Naive thymus-derived CD4-positive, alpha-beta T cell (primary cell): Measurements from ENCODE around the gene ERVK3-1. TPM values are rescaled to one million over a fixed set of nuclear protein-coding genes. Genes with fewer than 3 reads are reported as not detected.

ENCODE experiments used
- ATAC-seq: fragments of 150-1000 bp; cut with Tn5 transposase; 2 replicates; pipeline ENCODE4 v1.10.0; 2021; ENCODE audit warnings: mild to moderate bottlenecking, moderate library complexity
- CTCF ChIA-PET: fragments of 350-600 bp; sonication (Branson Sonifier 250); formaldehyde crosslinking; loops from one replicate; lab custom pipeline; 2021; ENCODE audit warnings: antibody characterized with exemption; lab: Charles Lee
- POLR2A ChIA-PET: fragments of 350-600 bp; sonication (Branson Sonifier 250); formaldehyde crosslinking; loops from one replicate; lab custom pipeline; 2021; ENCODE audit warnings: antibody characterized with exemption, inconsistent platforms; lab: Charles Lee
- DNase-seq, 9 donors: peaks; one replicate each; pipeline versions ENCODE4 v3.0.0 to v3.0.0-alpha.2; 2020 to 2022; ENCODE audit warnings: mixed read lengths in 1 of 9
- H3K27ac ChIP-seq: one replicate; pipeline ENCODE4 v1.7.0; 2013; ENCODE audit warnings: mild to moderate bottlenecking, low read depth, low read length, moderate library complexity
- H3K27me3 ChIP-seq, 2 donors: one replicate each; pipeline ENCODE4 v1.7.0; 2013; ENCODE audit warnings: low read length in 2 of 2, mild to moderate bottlenecking in 2 of 2, moderate library complexity in 2 of 2; ENCODE audit not compliant: control insufficient read depth in 2 of 2, insufficient read depth in 2 of 2
- H3K36me3 ChIP-seq, 3 experiments: 1 replicate in 2 of 3; 2 replicates in 1 of 3; pipeline ENCODE4 v1.7.0; 2013; ENCODE audit warnings: low read length in 3 of 3, mild to moderate bottlenecking in 3 of 3, moderate library complexity in 1 of 3; ENCODE audit not compliant: insufficient read depth in 3 of 3, control insufficient read depth in 2 of 3
- H3K4me1 ChIP-seq, 2 donors: one replicate each; pipeline ENCODE4 v1.7.0; 2013; ENCODE audit warnings: low read length in 2 of 2, mild to moderate bottlenecking in 2 of 2, moderate library complexity in 1 of 2; ENCODE audit not compliant: control insufficient read depth in 2 of 2, insufficient read depth in 2 of 2
- H3K4me3 ChIP-seq: 2 replicates; pipeline ENCODE4 v1.7.0; 2013; ENCODE audit warnings: mild to moderate bottlenecking, low read length
- H3K9me3 ChIP-seq, 3 experiments: 1 replicate in 2 of 3; 2 replicates in 1 of 3; pipeline ENCODE4 v1.7.0; 2013; ENCODE audit warnings: low read length in 3 of 3; ENCODE audit not compliant: control insufficient read depth in 2 of 3
- H3K27ac Mint-ChIP-seq, 9 donors: one replicate each; pipeline ENCODE4 v1.8.0; 2020 to 2022; ENCODE audit warnings: mixed read lengths in 9 of 9, mild to moderate bottlenecking in 8 of 9, moderate library complexity in 5 of 9, inconsistent platforms in 2 of 9
- H3K27me3 Mint-ChIP-seq, 5 donors: one replicate each; pipeline ENCODE4 v1.8.0; 2021 to 2022; ENCODE audit warnings: mixed read lengths in 5 of 5, mild to moderate bottlenecking in 1 of 5
- H3K36me3 Mint-ChIP-seq, 5 donors: one replicate each; pipeline ENCODE4 v1.8.0; 2020 to 2022; ENCODE audit warnings: mixed read lengths in 5 of 5, mild to moderate bottlenecking in 3 of 5, inconsistent platforms in 1 of 5
- H3K4me1 Mint-ChIP-seq, 7 donors: one replicate each; pipeline ENCODE4 v1.8.0; 2020 to 2022; ENCODE audit warnings: mixed read lengths in 7 of 7, mild to moderate bottlenecking in 3 of 7, inconsistent platforms in 1 of 7
- H3K4me3 Mint-ChIP-seq, 10 donors: one replicate each; pipeline ENCODE4 v1.8.0; 2020 to 2022; ENCODE audit warnings: mild to moderate bottlenecking in 10 of 10, mixed read lengths in 10 of 10, moderate library complexity in 6 of 10, inconsistent platforms in 2 of 10
- H3K9me3 Mint-ChIP-seq, 11 donors: one replicate each; pipeline ENCODE4 v1.8.0; 2020 to 2022; ENCODE audit warnings: mixed read lengths in 11 of 11, mild to moderate bottlenecking in 4 of 11, inconsistent platforms in 1 of 11, moderate library complexity in 1 of 11
- intact Hi-C, 2 donors: fragments of 100-400 bp; cut with micrococcal nuclease; formaldehyde crosslinking; loops; one replicate each; pipeline ENCODE4 v1.15.1; 2023
- polyA plus RNA-seq, 2 donors: library from polyadenylated mRNA; unstranded; fragments of 300-500 nt; fragmentation: Illumina TruSeq; gene quantifications; one replicate each; pipeline ENCODE4 v1.2.3, GENCODE V29; 2021
- total RNA-seq, 6 experiments: library from RNA in 5 of 6; stranded (reverse) in 5 of 6; gene quantifications; 1 replicate in 5 of 6; 2 replicates in 1 of 6; pipeline ENCODE4 v1.2.3 and lab custom pipeline; 2021 to 2026

The ERVK3-1 gene
- total and polyA plus RNA-seq, 7 experiments from 2014 or later, result 59.7 to 122 (median 68.2) TPM

DNA sequence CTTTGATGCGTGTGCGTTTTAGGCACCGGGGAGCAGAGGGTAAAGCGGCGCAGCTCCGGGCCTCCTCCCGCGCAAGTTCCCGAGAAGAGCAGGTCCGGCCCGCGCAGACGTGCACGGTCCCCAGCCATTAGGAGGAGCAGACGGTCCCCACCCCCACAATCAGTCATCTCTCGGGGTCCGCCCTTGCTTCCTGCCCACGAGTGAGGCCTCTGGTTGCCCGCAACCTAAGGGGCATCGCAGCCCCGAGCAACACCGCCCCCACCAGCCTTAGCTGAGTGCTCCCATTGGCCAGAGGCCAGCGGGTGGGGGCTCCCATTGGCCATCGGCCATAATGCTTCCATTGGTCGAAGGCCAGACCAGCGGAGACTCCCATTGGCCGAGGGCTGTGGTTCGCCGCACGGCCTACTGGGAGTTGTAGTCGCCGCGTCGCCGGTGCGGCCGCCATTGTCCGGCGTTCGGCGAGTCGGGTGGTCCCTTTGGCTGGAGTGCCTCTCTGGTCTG, 26.6 kb upstream of the ERVK3-1 start, which contains the start of gene ZNF8:
Gene ZNF8, plus strand, starts transcription at position 415 of the 501 bp plus-strand sequence. CDS start 127 bp downstream, outside the sequence.
- Histone ChIP-seq H3K36me3 (peaks cover 0 to 38% (median 0%) of the 10 kb centered on the region in 3 experiments), H3K4me1 (peaks cover 12 to 15% of the 10 kb centered on the region in 2 donors), H3K4me3 (peak within 1 kb of the TSS; percentile 93), H3K27me3 (no peaks in the 10 kb centered on the region), H3K27ac (peak within 1 kb of the TSS; percentile 80), H3K9me3 (peaks cover 0 to 20% (median 0%) of the 10 kb centered on the region in 3 experiments)
- POLR2A ChIA-PET, result interaction anchor here (0.6 to 1.5 kb wide), 10 partner anchors 9 to 130 kb away, joined by 3 to 21 read pairs (median 4); partner anchors contain the start of genes ERVK3-1, ZNF274, ZNF497 and ZNF584
- H3K27ac Mint-ChIP-seq, result peak within 1 kb of the TSS; percentile 88 to 97 (median 96)
- CTCF ChIA-PET, result no interaction called here
- peaks cover 8 to 69% (median 47%) of the 10 kb centered on the region in 5 donors for H3K36me3 Mint-ChIP-seq
- H3K4me1 Mint-ChIP-seq, result peaks cover 28 to 63% (median 43%) of the 10 kb centered on the region in 7 donors
- peak; percentile 99 for ATAC-seq
- peak within 1 kb of the TSS; percentile 89 to 99 (median 95) for H3K4me3 Mint-ChIP-seq
- DNase-seq, result peak; percentile 84 to 96 (median 93)
- H3K9me3 Mint-ChIP-seq, result peaks cover 0 to 28% (median 14%) of the 10 kb centered on the region in 11 donors
- intact Hi-C loops, result loop anchor here (1.0 to 5.0 kb wide), 22 partner anchors 27 to 915 kb away; partner anchors contain the start of genes ERVK3-1 (in 2 of the 2), ZNF132 (in 2 of the 2), ZNF274 (in 2 of the 2) and ZNF497 (in 2 of the 2)
- no peaks in the 10 kb centered on the region for H3K27me3 Mint-ChIP-seq

DNA sequence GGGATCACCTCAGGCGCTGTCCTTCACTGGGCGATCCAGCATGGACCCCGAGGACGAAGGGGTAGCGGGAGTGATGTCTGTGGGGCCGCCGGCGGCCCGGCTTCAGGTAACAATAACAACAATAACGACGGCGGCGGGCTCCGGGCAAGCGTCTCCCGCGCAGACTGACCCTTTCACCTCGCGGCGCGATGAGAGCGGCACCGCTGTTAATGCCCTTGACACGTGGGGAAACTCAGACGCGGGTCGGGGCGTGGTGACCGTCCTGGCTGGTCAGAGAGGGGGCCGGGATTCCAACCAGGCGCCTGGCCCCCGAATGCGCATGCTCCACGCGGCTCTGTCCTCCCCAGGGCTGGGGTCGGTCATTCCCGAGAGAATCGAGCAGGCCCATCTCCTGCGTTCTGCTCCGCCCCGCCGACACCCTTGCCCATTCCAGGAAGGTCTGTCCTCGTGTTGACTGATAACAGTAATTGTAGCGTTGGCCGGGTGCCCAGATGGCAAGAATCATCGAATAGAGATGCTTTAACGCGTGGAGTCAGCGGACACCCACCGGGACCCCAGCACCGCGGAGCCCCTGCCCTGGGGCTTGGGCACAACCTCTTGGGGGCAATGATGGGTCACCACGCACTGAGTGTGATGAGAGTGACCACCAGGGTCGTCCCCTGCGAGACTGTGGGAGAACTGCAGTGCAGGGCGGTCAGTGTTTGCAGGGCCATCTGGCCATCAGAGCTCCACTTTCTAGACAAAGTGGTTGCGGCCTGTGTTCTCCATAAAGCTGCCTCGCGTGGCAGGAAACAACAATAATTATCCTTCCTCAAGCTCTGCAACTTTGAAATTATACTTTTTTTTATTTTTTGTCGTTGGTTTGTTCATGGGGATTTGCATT, 25.9 kb upstream of the ERVK3-1 start:
- Mint-ChIP-seq H3K4me3 (peak overlapping the region; percentile 89 to 99 (median 95)), H3K4me1 (peaks cover 28 to 63% (median 43%) of the 10 kb centered on the region in 7 donors), H3K9me3 (peaks cover 0 to 25% (median 11%) of the 10 kb centered on the region in 11 donors), H3K27ac (peak overlapping the region; percentile 88 to 97 (median 96)), H3K27me3 (no peaks in the 10 kb centered on the region), H3K36me3 (peaks cover 8 to 70% (median 47%) of the 10 kb centered on the region in 5 donors)
- DNase-seq, result peak in 7 of 9 donors; percentile 7 to 58 (median 14)
- ChIA-PET CTCF (interaction anchor here (0.6 to 1.6 kb wide), 2 partner anchors 77 to 85 kb away, joined by 3 to 4 read pairs; no protein-coding TSS in a partner anchor), POLR2A (interaction anchor here (0.6 to 1.5 kb wide), 12 partner anchors 9 to 276 kb away, joined by 3 to 21 read pairs (median 4); partner anchors contain the start of genes ERVK3-1, ZNF274, ZNF497 and ZNF584)
- H3K27ac ChIP-seq, result peak overlapping the region; percentile 80
- intact Hi-C loops, result loop anchor here (2.0 to 5.0 kb wide), 5 partner anchors 52 to 802 kb away; partner anchors contain the start of genes ZNF417 (in 1 of the 2), ZNF544 (in 1 of the 2), ZNF584 (in 1 of the 2) and ZNF772 (in 1 of the 2)
- no peaks in the 10 kb centered on the region for H3K27me3 ChIP-seq
- peaks cover 0 to 15% (median 0%) of the 10 kb centered on the region in 3 experiments for H3K9me3 ChIP-seq
- H3K4me3 ChIP-seq, result peak overlapping the region; percentile 93
- peaks cover 0 to 35% (median 0%) of the 10 kb centered on the region in 3 experiments for H3K36me3 ChIP-seq
- ATAC-seq, result no peak
- peaks cover 12 to 15% of the 10 kb centered on the region in 2 donors for H3K4me1 ChIP-seq

DNA sequence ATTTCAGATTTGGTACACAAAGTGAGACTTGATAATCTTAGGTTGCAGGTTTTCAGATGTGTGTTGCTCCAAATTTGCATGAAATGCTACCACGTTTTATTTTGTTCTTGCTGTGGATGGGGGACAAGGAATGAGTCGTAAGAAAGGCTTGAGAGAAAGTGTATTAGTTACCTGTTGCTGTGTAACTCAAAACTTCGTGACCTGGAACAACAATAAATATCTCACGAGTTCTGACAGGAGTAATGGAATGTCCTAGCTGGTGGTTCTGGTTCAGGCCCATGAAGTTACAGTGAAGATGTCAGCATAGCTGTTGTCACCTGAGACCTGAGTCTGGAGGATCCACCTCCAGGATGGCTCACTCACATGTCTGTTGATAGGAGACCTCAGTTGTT, 25.3 kb upstream of the ERVK3-1 start:
- H3K4me3 ChIP-seq, result peak overlapping the region; percentile 93
- peaks cover 12 to 15% of the 10 kb centered on the region in 2 donors for H3K4me1 ChIP-seq
- no peaks in the 10 kb centered on the region for H3K27me3 Mint-ChIP-seq
- peaks cover 0 to 22% (median 9%) of the 10 kb centered on the region in 11 donors for H3K9me3 Mint-ChIP-seq
- DNase-seq (no peak), ATAC-seq (no peak)
- peaks cover 28 to 65% (median 43%) of the 10 kb centered on the region in 7 donors for H3K4me1 Mint-ChIP-seq
- H3K27me3 ChIP-seq, result no peaks in the 10 kb centered on the region
- peaks cover 8 to 69% (median 43%) of the 10 kb centered on the region in 5 donors for H3K36me3 Mint-ChIP-seq
- peak overlapping the region; percentile 88 to 97 (median 96) for H3K27ac Mint-ChIP-seq
- POLR2A ChIA-PET, result interaction anchor here (0.6 to 1.2 kb wide), 5 partner anchors 25 to 277 kb away, joined by 3 to 5 read pairs (median 3); partner anchors contain the start of genes ERVK3-1, ZNF274 and ZNF606
- H3K27ac ChIP-seq, result peak overlapping the region; percentile 80
- H3K36me3 ChIP-seq, result peaks cover 0 to 31% (median 0%) of the 10 kb centered on the region in 3 experiments
- peak overlapping the region; percentile 89 to 99 (median 95) for H3K4me3 Mint-ChIP-seq
- CTCF ChIA-PET, result interaction anchor here (0.6 to 1.6 kb wide), 2 partner anchors 77 to 84 kb away, joined by 3 to 4 read pairs; no protein-coding TSS in a partner anchor
- intact Hi-C loops, result loop anchor here (2.0 to 5.0 kb wide), 5 partner anchors 53 to 803 kb away; partner anchors contain the start of genes ZNF417 (in 1 of the 2), ZNF544 (in 1 of the 2), ZNF584 (in 1 of the 2) and ZNF772 (in 1 of the 2)
- H3K9me3 ChIP-seq, result peaks cover 0 to 8% (median 0%) of the 10 kb centered on the region in 3 experiments

DNA sequence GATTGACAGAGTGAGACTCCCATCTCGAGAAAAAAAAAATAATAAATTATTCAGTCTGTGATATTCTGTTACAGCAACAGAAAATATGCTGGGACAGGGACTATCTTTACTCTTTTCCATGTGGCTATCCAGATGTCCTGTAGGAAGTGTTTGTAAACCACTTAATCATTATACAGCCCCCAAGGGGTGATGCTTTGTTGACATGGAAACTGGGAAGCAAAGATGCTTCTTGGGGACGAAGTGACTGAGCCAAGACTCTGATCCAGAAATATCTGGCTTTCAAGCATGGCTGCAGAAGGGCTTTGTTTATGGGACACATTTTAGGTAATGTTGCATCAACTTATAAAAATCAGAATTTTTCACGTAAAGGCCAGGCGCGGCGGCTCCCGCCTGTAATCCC, 21.0 kb upstream of the ERVK3-1 start:
- Mint-ChIP-seq H3K4me1 (peaks cover 18 to 40% (median 28%) of the 10 kb centered on the region in 7 donors), H3K27me3 (no peaks in the 10 kb centered on the region), H3K9me3 (peaks cover 0 to 27% (median 3%) of the 10 kb centered on the region in 11 donors), H3K36me3 (peaks cover 13 to 85% (median 57%) of the 10 kb centered on the region in 5 donors), H3K4me3 (no peak overlapping the region), H3K27ac (no peak overlapping the region)
- POLR2A ChIA-PET, result no interaction called here
- Histone ChIP-seq H3K36me3 (peaks cover 11 to 48% (median 21%) of the 10 kb centered on the region in 3 experiments), H3K9me3 (no peaks in the 10 kb centered on the region), H3K27me3 (no peaks in the 10 kb centered on the region), H3K27ac (no peak overlapping the region), H3K4me1 (peaks cover 12 to 15% of the 10 kb centered on the region in 2 donors), H3K4me3 (no peak overlapping the region)
- intact Hi-C loops, result no loop called here
- ATAC-seq, result no peak
- CTCF ChIA-PET, result no interaction called here
- no peak for DNase-seq

DNA sequence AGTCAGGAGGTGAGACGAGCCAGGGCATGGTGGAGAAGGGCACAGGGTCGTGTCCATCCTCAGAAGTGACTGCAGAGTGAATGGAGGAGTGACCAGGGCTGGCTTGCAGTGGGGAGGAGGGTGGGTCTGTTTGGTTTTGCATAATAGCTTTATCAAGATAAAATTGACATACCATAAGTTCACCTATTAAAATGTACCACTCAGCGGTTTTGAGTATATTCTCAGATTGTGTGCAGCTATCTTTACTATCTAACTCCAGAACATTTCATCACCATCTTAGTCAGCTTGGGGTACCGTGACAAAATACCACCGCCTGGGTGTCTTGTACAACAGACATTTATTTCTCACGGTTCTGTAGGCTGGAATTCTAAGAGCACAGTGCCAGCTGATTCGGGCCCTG, 13.2 kb upstream of the ERVK3-1 start:
- ChIA-PET CTCF (no interaction called here), POLR2A (no interaction called here)
- intact Hi-C loops, result no loop called here
- no peaks in the 10 kb centered on the region for H3K27me3 ChIP-seq
- Mint-ChIP-seq H3K36me3 (peaks cover 41 to 92% (median 79%) of the 10 kb centered on the region in 5 donors), H3K4me1 (peaks cover 0 to 7% (median 0%) of the 10 kb centered on the region in 7 donors), H3K9me3 (peaks cover 3 to 70% (median 36%) of the 10 kb centered on the region in 11 donors), H3K27me3 (no peaks in the 10 kb centered on the region), H3K4me3 (no peak overlapping the region), H3K27ac (no peak overlapping the region)
- peaks cover 0 to 39% (median 6%) of the 10 kb centered on the region in 3 experiments for H3K9me3 ChIP-seq
- H3K27ac ChIP-seq, result no peak overlapping the region
- H3K4me1 ChIP-seq, result no peaks in the 10 kb centered on the region
- peaks cover 21 to 88% (median 28%) of the 10 kb centered on the region in 3 experiments for H3K36me3 ChIP-seq
- H3K4me3 ChIP-seq, result no peak overlapping the region
- ATAC-seq (no peak), DNase-seq (no peak)
